ENCODE data around the gene LHX2.

The LHX2 gene

GRCh38 chr9:124014211-124014955, 2.8 kb downstream of the LHX2 start:
- no peak for DNase-seq (ENCODE audit: low spot score)
- Mint-ChIP-seq H3K27ac (peak overlapping the region; percentile 57), H3K4me3 (no peak overlapping the region), H3K36me3 (ENCODE audit: low read depth) (peaks cover 1% of the 10 kb centered on the region), H3K9me3 (no peaks in the 10 kb centered on the region), H3K4me1 (ENCODE audit: low read depth) (peaks cover 2% of the 10 kb centered on the region), H3K27me3 (ENCODE audit: low read depth) (peaks cover 66% of the 10 kb centered on the region)

- Mint-ChIP-seq H3K36me3 (ENCODE audit: low read depth) (peaks cover 1% of the 10 kb centered on the region), H3K9me3 (no peaks in the 10 kb centered on the region), H3K27me3 (ENCODE audit: low read depth) (peaks cover 66% of the 10 kb centered on the region), H3K4me1 (ENCODE audit: low read depth) (peaks cover 2% of the 10 kb centered on the region), H3K4me3 (no peak overlapping the region), H3K27ac (peak overlapping the region; percentile 67)
- DNase-seq (ENCODE audit: low spot score), result no peak
Observed at GRCh38 chr9:124014956-124015660, 3.5 kb downstream of the LHX2 start.

DNA sequence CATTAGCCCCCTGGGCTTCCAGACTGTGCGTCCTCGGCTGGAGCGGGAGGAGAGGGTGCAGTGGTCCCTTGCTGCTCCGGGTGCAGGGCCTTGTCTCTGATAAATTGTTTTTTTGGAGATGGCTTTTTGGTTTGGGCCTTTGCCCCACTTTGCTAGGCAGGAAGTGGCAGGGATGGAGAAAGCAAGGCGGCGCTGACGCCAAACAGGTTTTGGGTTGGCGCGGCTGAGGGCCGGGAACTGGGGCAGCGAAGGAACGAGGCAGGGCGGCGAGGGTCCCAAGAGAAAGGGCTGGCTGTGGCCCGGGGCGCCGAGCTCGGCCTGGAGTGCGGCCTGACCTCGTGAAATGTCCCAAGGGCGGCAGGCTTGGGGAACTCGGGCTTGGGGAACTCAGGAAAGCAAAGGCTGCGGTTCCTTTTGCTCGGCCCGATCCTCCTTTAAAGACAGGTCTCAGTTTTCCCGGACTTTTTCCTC, 4.1 kb downstream of the LHX2 start:
- Mint-ChIP-seq H3K27ac (peak overlapping the region; percentile 67), H3K4me3 (no peak overlapping the region), H3K36me3 (ENCODE audit: low read depth) (peaks cover 1% of the 10 kb centered on the region), H3K9me3 (no peaks in the 10 kb centered on the region), H3K4me1 (ENCODE audit: low read depth) (peaks cover 2% of the 10 kb centered on the region), H3K27me3 (ENCODE audit: low read depth) (peaks cover 66% of the 10 kb centered on the region)
- DNase-seq (ENCODE audit: low spot score), result no peak

DNA sequence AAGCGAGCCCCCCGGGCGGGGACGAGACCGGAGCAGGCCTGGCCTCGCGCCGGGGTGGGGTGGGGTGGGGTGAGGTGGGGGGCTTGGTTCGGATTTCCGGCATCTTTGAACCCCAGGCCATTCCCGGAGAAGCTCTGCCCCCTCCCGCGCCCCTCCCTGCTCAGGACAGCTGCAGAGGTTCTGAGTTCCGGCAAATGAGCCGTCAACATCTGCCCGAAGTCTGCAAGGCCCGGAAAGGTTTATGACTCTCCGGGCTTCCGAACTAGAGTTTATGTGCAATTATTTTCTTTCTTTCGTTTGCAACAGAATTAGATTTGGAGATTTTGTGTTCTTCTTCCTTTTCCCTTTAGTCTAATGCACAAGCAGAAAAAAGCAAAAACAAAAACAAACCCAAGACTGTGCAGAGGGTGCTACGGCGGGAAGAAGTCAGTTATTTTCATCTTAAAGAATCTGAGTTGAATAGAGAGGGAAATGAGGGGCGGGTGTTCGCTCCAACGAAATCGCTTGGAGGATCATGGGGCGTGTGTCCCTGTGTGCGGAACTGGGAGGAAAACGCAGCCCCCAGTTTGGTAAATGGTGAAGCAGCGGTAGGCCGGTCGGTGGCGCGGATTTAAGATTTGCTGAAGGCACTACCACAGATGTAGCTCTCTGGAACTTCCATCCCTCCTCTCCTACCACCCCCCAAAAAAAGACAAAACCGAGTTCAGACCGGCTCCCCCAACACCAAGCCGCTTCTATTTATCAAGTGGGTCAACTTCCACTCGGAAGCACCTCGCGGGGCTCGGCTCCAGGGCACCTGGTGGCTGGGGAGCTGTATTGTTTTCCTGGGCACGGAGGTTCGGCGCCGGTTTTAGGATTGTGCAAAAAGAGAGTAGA, 4.8 kb downstream of the LHX2 start:
- no peak overlapping the region for H3K4me3 Mint-ChIP-seq
- peak overlapping the region; percentile 42 for H3K27ac Mint-ChIP-seq
- peaks cover 1% of the 10 kb centered on the region for H3K36me3 Mint-ChIP-seq (ENCODE audit: low read depth)
- peaks cover 4% of the 10 kb centered on the region for H3K4me1 Mint-ChIP-seq (ENCODE audit: low read depth)
- no peak for DNase-seq (ENCODE audit: low spot score)
- H3K9me3 Mint-ChIP-seq, result no peaks in the 10 kb centered on the region
- peaks cover 72% of the 10 kb centered on the region for H3K27me3 Mint-ChIP-seq (ENCODE audit: low read depth)

DNA sequence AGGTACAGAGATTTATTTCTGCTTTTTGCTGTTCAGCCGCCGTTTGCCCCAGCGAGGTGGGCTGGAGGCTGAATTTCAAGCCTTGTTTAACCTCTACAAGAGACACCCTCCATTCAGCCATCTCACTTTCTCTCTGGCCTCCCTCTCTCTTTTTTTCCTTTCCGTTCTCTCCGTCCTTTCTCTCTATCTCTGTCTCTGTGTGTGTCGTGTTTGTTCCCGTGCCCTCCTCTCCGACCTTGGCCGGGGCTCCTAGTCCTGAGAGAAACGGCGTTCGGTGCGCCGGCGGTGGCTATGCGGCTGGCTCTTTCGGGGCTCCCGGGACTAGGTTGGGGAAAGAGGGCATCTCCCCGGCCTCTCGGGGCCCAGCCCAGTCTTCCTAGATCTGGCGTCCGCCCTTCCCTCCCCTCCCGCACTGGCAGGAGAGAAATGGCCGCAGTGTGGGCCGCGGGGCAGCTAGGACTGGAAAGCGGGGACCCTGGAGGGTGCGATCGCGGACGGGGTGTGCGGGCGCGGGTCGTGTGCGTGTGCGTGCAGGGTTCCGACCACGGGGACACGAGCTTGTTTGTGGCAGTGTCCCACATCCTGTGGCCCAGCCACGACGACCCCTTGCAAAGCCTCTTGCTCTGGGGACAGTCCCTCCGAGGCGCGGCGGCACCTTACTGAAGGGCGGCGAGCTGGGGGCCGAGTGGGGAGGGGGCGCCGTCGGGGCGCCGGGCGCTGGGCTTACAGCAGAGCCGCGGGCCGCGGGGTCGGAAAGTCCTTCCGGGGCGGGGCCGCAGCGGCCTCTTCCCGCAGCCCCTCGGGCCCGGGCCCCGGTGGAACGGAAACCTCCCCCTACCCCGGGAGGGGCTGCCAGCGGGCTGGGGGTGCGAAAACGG, 5.7 kb downstream of the LHX2 start:
- Mint-ChIP-seq H3K27me3 (ENCODE audit: low read depth) (peaks cover 81% of the 10 kb centered on the region), H3K4me1 (ENCODE audit: low read depth) (peaks cover 4% of the 10 kb centered on the region), H3K27ac (peak overlapping the region; percentile 42), H3K36me3 (ENCODE audit: low read depth) (peaks cover 1% of the 10 kb centered on the region), H3K4me3 (peak overlapping the region; percentile 1), H3K9me3 (no peaks in the 10 kb centered on the region)
- no peak for DNase-seq (ENCODE audit: low spot score)

GRCh38 chr9:124017929-124018729, 6.6 kb downstream of the LHX2 start:
- DNase-seq (ENCODE audit: low spot score), result no peak
- Mint-ChIP-seq H3K27me3 (ENCODE audit: low read depth) (peaks cover 83% of the 10 kb centered on the region), H3K27ac (peak overlapping the region; percentile 76), H3K4me1 (ENCODE audit: low read depth) (peaks cover 4% of the 10 kb centered on the region), H3K4me3 (no peak overlapping the region), H3K9me3 (no peaks in the 10 kb centered on the region), H3K36me3 (ENCODE audit: low read depth) (peaks cover 1% of the 10 kb centered on the region)

GRCh38 chr9:124018730-124019697, 7.4 kb downstream of the LHX2 start:
- Mint-ChIP-seq H3K36me3 (ENCODE audit: low read depth) (no peaks in the 10 kb centered on the region), H3K27ac (peak overlapping the region; percentile 76), H3K9me3 (no peaks in the 10 kb centered on the region), H3K27me3 (ENCODE audit: low read depth) (peaks cover 84% of the 10 kb centered on the region), H3K4me3 (no peak overlapping the region), H3K4me1 (ENCODE audit: low read depth) (peaks cover 4% of the 10 kb centered on the region)
- no peak for DNase-seq (ENCODE audit: low spot score)

GRCh38 chr9:124019771-124020519, 8.4 kb downstream of the LHX2 start:
- H3K36me3 Mint-ChIP-seq (ENCODE audit: low read depth), result no peaks in the 10 kb centered on the region
- no peak for DNase-seq (ENCODE audit: low spot score)
- H3K4me3 Mint-ChIP-seq, result no peak overlapping the region
- no peaks in the 10 kb centered on the region for H3K9me3 Mint-ChIP-seq
- H3K4me1 Mint-ChIP-seq (ENCODE audit: low read depth), result peaks cover 4% of the 10 kb centered on the region
- peaks cover 84% of the 10 kb centered on the region for H3K27me3 Mint-ChIP-seq (ENCODE audit: low read depth)
- H3K27ac Mint-ChIP-seq, result no peak overlapping the region

GRCh38 chr9:124020520-124021384, 9.2 kb downstream of the LHX2 start:
- no peak overlapping the region for H3K27ac Mint-ChIP-seq
- H3K27me3 Mint-ChIP-seq (ENCODE audit: low read depth), result peaks cover 80% of the 10 kb centered on the region
- H3K4me3 Mint-ChIP-seq, result no peak overlapping the region
- DNase-seq (ENCODE audit: low spot score), result no peak
- no peaks in the 10 kb centered on the region for H3K36me3 Mint-ChIP-seq (ENCODE audit: low read depth)
- H3K4me1 Mint-ChIP-seq (ENCODE audit: low read depth), result peaks cover 4% of the 10 kb centered on the region
- H3K9me3 Mint-ChIP-seq, result no peaks in the 10 kb centered on the region

DNA sequence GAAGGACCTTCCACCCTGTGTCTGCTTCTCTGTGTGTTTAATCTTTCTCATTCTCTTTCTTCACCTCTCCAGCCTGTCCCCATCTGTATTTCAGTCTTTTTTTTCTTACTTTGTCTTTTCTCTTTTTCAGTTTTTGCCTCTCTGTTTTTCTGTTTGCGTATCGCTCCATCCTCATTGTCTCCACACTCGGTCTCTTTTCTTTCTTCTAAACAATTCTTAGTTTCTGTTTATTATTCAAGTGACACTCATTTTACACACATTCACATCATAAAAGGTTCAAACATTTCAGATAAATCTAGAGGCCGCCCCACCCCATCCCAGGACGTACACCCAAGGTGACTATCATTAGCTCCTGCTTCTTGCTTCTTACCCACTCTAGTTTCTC, 9.8 kb downstream of the LHX2 start:
- H3K27me3 Mint-ChIP-seq (ENCODE audit: low read depth), result peaks cover 80% of the 10 kb centered on the region
- no peak for DNase-seq (ENCODE audit: low spot score)
- no peak overlapping the region for H3K4me3 Mint-ChIP-seq
- peaks cover 4% of the 10 kb centered on the region for H3K4me1 Mint-ChIP-seq (ENCODE audit: low read depth)
- H3K27ac Mint-ChIP-seq, result no peak overlapping the region
- H3K9me3 Mint-ChIP-seq, result no peaks in the 10 kb centered on the region
- H3K36me3 Mint-ChIP-seq (ENCODE audit: low read depth), result no peaks in the 10 kb centered on the region

All from T-helper 2 cell treated with Interferon-gamma antibody and Interleukin-4, amounts not matched to agents 5 μg/mL and 100 μg/mL, for 36 hours (primary cell).